Jurkat, Clone E6-1 (cell line): ENCODE data around the gene TRIM41.

Experiments used
- DNase-seq: peaks from one replicate; pipeline ENCODE4 v3.0.0-alpha.2; 2011; ENCODE audit warnings: low read depth, low spot score
- H3K4me3 ChIP-seq: 2 replicates; pipeline ENCODE4 v1.5.1; 2011; ENCODE audit warnings: mild to moderate bottlenecking, low read length, control low read depth, moderate library complexity

Gene TRIM41

GRCh38 chr5:181191526-181192336 is 31.4 kb upstream of the TRIM41 start:
- peak overlapping the region; percentile 66 for H3K4me3 ChIP-seq
- peak; percentile 89 for DNase-seq

- no peak for DNase-seq
- H3K4me3 ChIP-seq = peak overlapping the region; percentile 66
Observed at GRCh38 chr5:181192337-181193046, 30.6 kb upstream of the TRIM41 start.

DNA sequence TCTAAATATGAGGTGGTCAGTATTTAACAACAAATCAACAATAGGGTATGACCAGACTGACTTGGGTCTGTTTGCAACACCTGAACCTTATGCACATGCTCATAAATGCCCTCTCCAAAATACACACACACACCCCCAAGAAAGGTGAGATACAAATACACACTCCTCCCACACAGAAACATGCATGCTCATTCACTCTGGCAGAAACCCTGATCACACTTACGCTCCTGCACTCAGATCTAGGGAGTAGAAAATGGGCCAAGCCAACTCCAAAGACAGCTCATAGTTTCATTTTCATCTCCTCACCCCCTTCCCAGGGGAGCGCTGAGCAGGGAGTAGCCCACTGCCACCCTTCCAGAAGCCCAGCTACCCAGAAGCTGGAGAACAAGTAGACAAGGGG is 29.4 kb upstream of the TRIM41 start:
- DNase-seq = no peak
- no peak overlapping the region for H3K4me3 ChIP-seq

- no peak overlapping the region for H3K4me3 ChIP-seq
- no peak for DNase-seq
Observed at GRCh38 chr5:181194489-181195248, 28.4 kb upstream of the TRIM41 start.

GRCh38 chr5:181195249-181195761 is 27.8 kb upstream of the TRIM41 start:
- H3K4me3 ChIP-seq = no peak overlapping the region
- no peak for DNase-seq

- H3K4me3 ChIP-seq = no peak overlapping the region
- DNase-seq = no peak
Observed at GRCh38 chr5:181197326-181197951, 25.6 kb upstream of the TRIM41 start.

GRCh38 chr5:181198106-181198685 is 24.9 kb upstream of the TRIM41 start:
- H3K4me3 ChIP-seq = no peak overlapping the region
- no peak for DNase-seq

DNA sequence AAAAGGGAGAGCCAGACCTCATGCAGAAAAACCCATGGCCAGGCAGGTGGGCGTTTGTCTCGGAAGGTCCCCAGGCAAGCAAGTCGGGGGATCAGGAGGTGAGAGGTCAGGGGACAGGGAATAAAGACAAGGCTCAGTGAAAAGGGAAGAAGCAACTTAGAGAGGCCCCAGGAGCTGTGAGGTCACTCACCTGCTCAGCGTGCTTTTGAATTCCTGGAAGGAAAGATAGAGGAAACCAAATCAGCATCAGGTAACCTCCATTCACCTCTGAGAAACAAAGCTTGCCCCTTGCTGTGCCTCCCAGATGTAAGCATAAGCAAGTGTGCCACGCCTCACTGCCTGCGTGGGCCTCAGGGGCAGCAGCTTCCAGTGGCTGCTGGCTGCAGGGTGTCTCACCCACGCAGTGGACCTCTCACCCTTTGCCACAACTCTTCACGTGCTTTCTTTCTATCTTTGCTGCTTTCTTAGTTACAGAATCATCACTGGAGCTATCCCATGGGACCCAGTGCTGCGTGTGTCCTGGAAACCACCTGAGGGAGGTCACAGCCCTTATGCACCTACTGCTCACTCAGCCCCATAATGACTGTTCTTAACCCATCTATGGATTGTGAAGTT is 24.1 kb upstream of the TRIM41 start:
- no peak for DNase-seq
- no peak overlapping the region for H3K4me3 ChIP-seq

- no peak for DNase-seq
- H3K4me3 ChIP-seq = no peak overlapping the region
Observed at GRCh38 chr5:181199881-181200638, 23.0 kb upstream of the TRIM41 start.

DNA sequence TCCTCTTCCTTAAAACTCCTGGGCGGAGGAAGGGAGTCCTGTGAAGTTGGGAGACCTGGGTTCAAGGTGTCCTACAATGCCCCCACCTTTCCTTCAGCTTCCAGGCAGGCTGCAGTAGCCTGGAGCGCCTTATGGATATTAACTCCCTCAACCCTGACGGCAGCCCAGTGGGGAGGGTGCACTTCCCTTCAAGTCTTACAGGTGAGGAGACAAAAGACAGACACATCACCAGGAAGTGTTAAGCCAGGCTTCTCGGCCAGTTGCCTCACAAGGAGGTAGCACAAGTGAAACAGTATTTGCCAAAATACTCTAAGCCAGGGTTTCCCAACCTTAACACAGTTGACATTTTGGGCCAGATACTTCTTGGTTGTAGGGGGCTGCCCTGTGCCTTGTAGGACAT is 22.3 kb upstream of the TRIM41 start:
- no peak for DNase-seq
- H3K4me3 ChIP-seq = no peak overlapping the region

DNA sequence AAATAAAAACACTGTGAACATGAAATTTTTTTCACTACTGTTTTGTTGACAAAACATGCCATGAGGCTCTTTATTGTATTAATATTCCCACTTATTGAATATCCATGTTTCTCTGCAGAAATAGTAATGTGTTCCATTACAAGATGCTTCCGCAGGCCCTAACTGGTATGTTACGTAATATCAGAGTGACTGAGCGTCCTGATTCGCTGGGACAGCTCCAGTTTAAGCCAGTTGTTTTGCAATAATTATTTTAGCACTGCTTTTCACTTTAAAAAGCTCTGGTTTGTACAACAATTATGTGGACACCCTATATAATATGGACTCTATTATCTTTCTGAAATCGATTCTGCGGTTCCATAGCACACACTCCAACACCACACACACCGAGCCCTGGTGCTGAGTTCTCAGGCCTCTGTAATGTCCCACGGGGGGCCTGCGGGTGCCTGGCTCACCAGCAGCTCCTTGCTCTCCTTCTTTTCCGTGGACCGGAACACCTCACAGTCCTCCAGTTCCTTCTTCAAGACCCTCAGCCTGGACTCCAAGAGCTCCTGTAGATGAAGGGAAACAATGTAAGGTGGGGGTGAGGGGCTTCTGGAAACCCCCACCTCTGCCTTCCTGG is 19.9 kb upstream of the TRIM41 start:
- no peak for DNase-seq
- no peak overlapping the region for H3K4me3 ChIP-seq

GRCh38 chr5:181203777-181204112 is 19.3 kb upstream of the TRIM41 start:
- DNase-seq = no peak
- H3K4me3 ChIP-seq = peak overlapping the region; percentile 37

DNA sequence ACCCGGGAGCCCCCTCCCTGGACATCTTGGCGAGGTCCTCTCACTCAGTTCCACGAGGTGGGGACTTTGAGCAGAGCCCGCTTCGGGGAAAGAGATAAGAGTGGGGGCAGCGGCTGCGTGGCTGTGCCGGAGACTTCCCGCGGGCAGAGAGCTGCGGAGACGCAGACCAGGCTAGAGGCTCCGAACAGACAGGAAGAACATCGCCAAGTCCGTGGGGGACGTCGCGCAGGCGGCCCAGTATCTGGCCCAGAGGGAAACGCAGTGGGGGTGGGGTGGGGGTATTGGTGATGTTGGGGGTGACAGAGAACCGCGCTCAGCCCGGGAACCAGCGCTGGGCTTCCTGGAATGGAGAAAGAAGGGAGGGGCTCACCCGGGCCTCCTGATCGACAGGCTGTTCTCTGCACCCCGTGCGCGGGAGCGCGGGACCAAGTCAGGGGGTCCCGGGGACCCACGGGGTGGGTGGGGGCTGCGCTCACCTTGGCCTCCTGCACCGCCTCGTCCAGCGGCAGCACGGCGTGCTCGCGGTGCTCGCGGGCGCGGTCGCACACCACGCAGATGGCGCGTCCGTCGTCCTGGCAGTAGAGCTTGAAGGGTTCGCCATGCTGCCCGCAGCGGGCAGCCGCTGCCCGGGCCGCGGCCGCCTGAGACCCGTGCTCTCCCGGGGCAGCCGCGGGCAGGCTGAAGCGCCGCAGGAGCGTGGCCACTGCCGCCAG is 18.8 kb upstream of the TRIM41 start:
- H3K4me3 ChIP-seq = peak overlapping the region; percentile 37
- no peak for DNase-seq

- H3K4me3 ChIP-seq = peak within 1 kb of the TSS; percentile 73
- no peak for DNase-seq
Observed at GRCh38 chr5:181204826-181205760, 18.0 kb upstream of the TRIM41 start, which contains the start of gene TRIM7. Gene TRIM7, minus strand, starts transcription at chr5:181205196. Its CDS starts 86 bp downstream, at chr5:181205110.

DNA sequence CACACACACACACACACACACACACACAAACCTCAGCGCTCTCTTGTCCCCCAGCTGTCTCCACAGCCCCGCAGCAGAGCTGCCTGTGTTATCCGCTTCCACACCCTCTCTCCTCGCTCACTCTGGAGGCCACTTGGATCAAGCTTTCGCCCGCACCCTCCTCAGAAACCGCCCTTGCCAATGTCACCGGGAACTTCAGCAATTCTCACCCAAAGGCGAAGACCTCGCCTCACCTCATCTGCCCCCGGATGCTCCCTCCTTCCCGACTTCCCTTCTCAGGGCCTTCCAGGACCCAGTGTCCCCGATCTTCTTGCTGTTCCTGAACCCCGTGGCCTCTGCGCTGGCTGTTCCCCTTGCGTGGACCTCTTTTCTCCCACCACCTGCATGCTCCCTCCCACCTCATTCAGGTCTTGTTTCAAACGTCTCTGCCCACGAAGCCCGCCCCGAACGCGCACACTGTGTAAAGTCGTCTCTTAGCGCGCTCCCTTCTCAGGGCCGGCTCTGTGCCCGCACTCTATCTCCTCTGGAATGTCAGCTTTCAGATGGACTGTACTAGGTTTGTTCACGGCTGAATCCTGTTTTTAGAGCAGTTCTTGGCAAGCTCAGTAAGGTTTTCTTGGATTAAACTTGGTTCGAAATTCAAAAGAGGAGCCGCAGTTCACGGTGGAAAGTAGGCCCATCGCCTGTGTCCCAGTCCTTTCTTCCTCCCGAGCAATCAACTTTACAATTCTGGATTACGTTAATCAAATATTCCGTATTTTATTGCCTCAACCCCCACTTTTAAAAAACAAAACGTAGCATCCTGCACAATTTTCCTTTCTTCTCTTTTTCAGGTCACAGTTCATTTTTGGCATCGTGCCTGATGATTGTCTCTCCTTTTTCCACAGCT is 17.1 kb upstream of the TRIM41 start:
- DNase-seq = no peak
- H3K4me3 ChIP-seq = peak overlapping the region; percentile 73
